A549 (cell line): ENCODE data around the gene HRH1.
"Not testable (repeated sequence)": the region's sequence is repeated elsewhere in the genome, so short reads cannot be mapped to it uniquely, and the experiment has no call there.

Experiments used
- CEBPB ChIP-seq, 2 experiments: fragments of >200 bp in 1 of 2; sonication (Bioruptor Twin) in 1 of 2; formaldehyde crosslinking in 1 of 2; IDR thresholded peaks; 2 replicates each; pipeline ENCODE4 v1.6.1; 2012 to 2016
- CHD2 ChIP-seq: fragments of 150-350 bp; IDR thresholded peaks from 2 replicates; pipeline ENCODE4 v1.6.1; 2014; ENCODE audit warnings: low read length; ENCODE audit not compliant: partially characterized antibody
- CTCF ChIP-seq: fragments of >200 bp; sonication (Bioruptor Twin); formaldehyde crosslinking; IDR thresholded peaks from 3 replicates; pipeline ENCODE4 v1.5.1; 2016
- EP300 ChIP-seq, 2 experiments: fragments of >200 bp; sonication (Bioruptor Twin); formaldehyde crosslinking; IDR thresholded peaks; 2 replicates in 1 of 2; 3 replicates in 1 of 2; pipeline ENCODE4 v1.6.1; 2016 to 2017
- HMGXB4 ChIP-seq: fragments of 250-450 bp; sonication (Bioruptor Pico); IDR thresholded peaks from 2 replicates; pipeline ENCODE4 v1.5.0; 2021; ENCODE audit warnings: mild to moderate bottlenecking, moderate library complexity, borderline replicate concordance
- MAX ChIP-seq: IDR thresholded peaks from 2 replicates; pipeline ENCODE4 v1.6.1; 2012
- MAZ ChIP-seq: fragments of 150-350 bp; IDR thresholded peaks from 2 replicates; pipeline ENCODE4 v1.6.1; 2014; ENCODE audit warnings: antibody characterized with exemption, low read depth, low read length, borderline replicate concordance
- POLR2A ChIP-seq: IDR thresholded peaks from 2 replicates; pipeline ENCODE4 v1.6.1; 2012; ENCODE audit warnings: mild to moderate bottlenecking, low read length
- SMC3 ChIP-seq: fragments of >200 bp; sonication (Bioruptor Twin); formaldehyde crosslinking; IDR thresholded peaks from 3 replicates; pipeline ENCODE4 v1.6.1; 2018; ENCODE audit warnings: inconsistent platforms
- ZC3H11A ChIP-seq: fragments of 450-650 bp; IDR thresholded peaks from 2 replicates; pipeline ENCODE4 v1.6.1; 2014; ENCODE audit warnings: antibody characterized with exemption, mild to moderate bottlenecking

- TF ChIP-seq CTCF; POLR2A; ZC3H11A; EP300 (IDR thresholded peaks at IDR 0.05); CEBPB (IDR thresholded peaks at IDR 0.05); CHD2; HMGXB4; SMC3; MAX; MAZ: not testable (repeated sequence)
Measured at GRCh38 chr3:11113316-11113715, 41.0 kb upstream of the HRH1 start.
